AG04449 (cell line): Measurements from ENCODE around the gene PTBP3.

Experiments
- CTCF ChIA-PET: fragments of 350-600 bp; formaldehyde crosslinking; extraction: SDS; loops from one replicate; lab custom pipeline; 2021; ENCODE audit warnings: antibody characterized with exemption; lab: Yijun Ruan, JAX
- POLR2A ChIA-PET: fragments of 400-600, 350-600 bp; formaldehyde crosslinking; extraction: SDS; loops from one replicate; lab custom pipeline; 2020; ENCODE audit warnings: antibody characterized with exemption, inconsistent platforms; lab: Yijun Ruan, JAX
- DNase-seq: peaks from one replicate; pipeline ENCODE4 v3.0.0-alpha.2; 2010; ENCODE audit warnings: low read depth, low spot score
- H3K4me3 ChIP-seq: 2 replicates; pipeline ENCODE4 v1.5.1; 2011; ENCODE audit warnings: low read depth, mild to moderate bottlenecking, control low read depth, low read length
- CTCF ChIP-seq: IDR thresholded peaks from one replicate; pipeline ENCODE4 v1.5.1; 2011; ENCODE audit warnings: mild to moderate bottlenecking, moderate library complexity, low read length, control low read depth, inconsistent platforms; ENCODE audit not compliant: insufficient read depth; ENCODE audit errors: missing control alignments

PTBP3 gene

GRCh38 chr9:112174222-112174964, 159.0 kb downstream of the PTBP3 start:
- no peak for TF ChIP-seq CTCF
- H3K4me3 ChIP-seq: peak overlapping the region; percentile 56
- POLR2A ChIA-PET: interaction anchor here (0.5 kb wide), 1 partner anchor 13 kb away, joined by 3 read pairs; no protein-coding TSS in a partner anchor
- CTCF ChIA-PET: no interaction called here
- DNase-seq: no peak

- ChIA-PET CTCF (no interaction called here), POLR2A (interaction anchor here (0.5 kb wide), 1 partner anchor 13 kb away, joined by 3 read pairs; no protein-coding TSS in a partner anchor)
- no peak for TF ChIP-seq CTCF
- H3K4me3 ChIP-seq: no peak overlapping the region
- no peak for DNase-seq
Measured at GRCh38 chr9:112173489-112174221, 159.8 kb downstream of the PTBP3 start.

- ChIA-PET CTCF (no interaction called here), POLR2A (no interaction called here)
- no peak for DNase-seq
- H3K4me3 ChIP-seq: no peak overlapping the region
- no peak for TF ChIP-seq CTCF
Measured at GRCh38 chr9:112170968-112171367, 162.5 kb downstream of the PTBP3 start.

- ChIA-PET CTCF (interaction anchor here (1.0 kb wide), 1 partner anchor 18 kb away, joined by 3 read pairs; no protein-coding TSS in a partner anchor), POLR2A (no interaction called here)
- H3K4me3 ChIP-seq: no peak overlapping the region
- no peak for TF ChIP-seq CTCF
- DNase-seq: no peak
Measured at GRCh38 chr9:112170235-112170634, 163.2 kb downstream of the PTBP3 start.

- no peak overlapping the region for H3K4me3 ChIP-seq
- ChIA-PET POLR2A (no interaction called here), CTCF (interaction anchor here (1.0 kb wide), 1 partner anchor 17 kb away, joined by 3 read pairs; no protein-coding TSS in a partner anchor)
- no peak for TF ChIP-seq CTCF
- no peak for DNase-seq
Measured at GRCh38 chr9:112169368-112169767, 164.1 kb downstream of the PTBP3 start.

GRCh38 chr9:112168197-112168596, 165.2 kb downstream of the PTBP3 start:
- no peak for TF ChIP-seq CTCF
- POLR2A ChIA-PET: no interaction called here
- CTCF ChIA-PET: interaction anchor here (1.1 kb wide), 1 partner anchor 193 kb away, joined by 3 read pairs; no protein-coding TSS in a partner anchor
- DNase-seq: no peak
- no peak overlapping the region for H3K4me3 ChIP-seq
